Hematopoietic multipotent progenitor cell treated with erythropoietin and hydrocortisone succinate and interleukin-3 and kit ligand, for 4 days (in vitro differentiated cells): ENCODE results near the gene ZNF813.
"Not testable (repeated sequence)": the region's sequence is repeated elsewhere in the genome, so short reads cannot be mapped to it uniquely, and the experiment has no call there.

Experiments
- DNase-seq: peaks from one replicate; pipeline ENCODE4 v3.0.0-alpha.2; 2015

ZNF813 gene

GRCh38 chr19:53485046-53486004 is 17.8 kb downstream of the ZNF813 start:
- DNase-seq, result no peak

- DNase-seq, result no peak
Observed at GRCh38 chr19:53492153-53492552, 24.6 kb downstream of the ZNF813 start.

GRCh38 chr19:53497311-53498023 is 29.9 kb downstream of the ZNF813 start:
- not testable (repeated sequence) for DNase-seq

- DNase-seq, result not testable (repeated sequence)
Observed at GRCh38 chr19:53498024-53498395, 30.5 kb downstream of the ZNF813 start.

- DNase-seq, result not testable (repeated sequence)
Observed at GRCh38 chr19:53503151-53503550, 35.6 kb downstream of the ZNF813 start.

GRCh38 chr19:53503671-53504364 is 36.3 kb downstream of the ZNF813 start:
- not testable (repeated sequence) for DNase-seq

- peak; percentile 9 for DNase-seq
Observed at GRCh38 chr19:53504365-53504703, 36.8 kb downstream of the ZNF813 start.

- no peak for DNase-seq
Observed at GRCh38 chr19:53504885-53505284, 37.4 kb downstream of the ZNF813 start.

GRCh38 chr19:53506728-53507127 is 39.2 kb downstream of the ZNF813 start:
- no peak for DNase-seq

GRCh38 chr19:53507523-53508442 is 40.2 kb downstream of the ZNF813 start:
- no peak for DNase-seq

GRCh38 chr19:53509443-53509842 is 41.9 kb downstream of the ZNF813 start:
- no peak for DNase-seq

GRCh38 chr19:53509845-53510244 is 42.3 kb downstream of the ZNF813 start:
- no peak for DNase-seq

- DNase-seq, result no peak
Observed at GRCh38 chr19:53511357-53511756, 43.8 kb downstream of the ZNF813 start.

- DNase-seq, result peak; percentile 81
Observed at GRCh38 chr19:53511933-53512374, 44.4 kb downstream of the ZNF813 start.

GRCh38 chr19:53515047-53515446 is 47.5 kb downstream of the ZNF813 start:
- not testable (repeated sequence) for DNase-seq

- peak; percentile 56 for DNase-seq
Observed at GRCh38 chr19:53517114-53517741, 49.7 kb downstream of the ZNF813 start.

- no peak for DNase-seq
Observed at GRCh38 chr19:53518121-53518520, 50.6 kb downstream of the ZNF813 start.

GRCh38 chr19:53518716-53519115 is 51.2 kb downstream of the ZNF813 start:
- DNase-seq, result peak; percentile 7

GRCh38 chr19:53519446-53519845 is 51.9 kb downstream of the ZNF813 start:
- DNase-seq, result no peak

GRCh38 chr19:53520163-53520546 is 52.6 kb downstream of the ZNF813 start:
- no peak for DNase-seq

- peak; percentile 98 for DNase-seq
Observed at GRCh38 chr19:53520547-53521372, 53.2 kb downstream of the ZNF813 start.
